Endothelial cell of umbilical vein (primary cell): Measurements from ENCODE around the gene DHRS4. TPM values are rescaled to one million over a fixed set of nuclear protein-coding genes. Genes with fewer than 3 reads are reported as not detected.

Experiments
- BruUV-seq: library from RNA; stranded (reverse); fragments of 400-500 nt; replicated peaks from 2 replicates; lab custom pipeline; 2021; lab: Mats Ljungman, UMichigan
- CTCF ChIA-PET: fragments of 300-600, 350-600 bp; sonication (Branson Sonifier 250); formaldehyde crosslinking; loops from one replicate; lab custom pipeline; 2021; ENCODE audit warnings: antibody characterized with exemption, inconsistent platforms; lab: Charles Lee
- POLR2A ChIA-PET: fragments of 300-600, 350-600 bp; sonication (Branson Sonifier 250); formaldehyde crosslinking; loops from one replicate; lab custom pipeline; 2021; ENCODE audit warnings: antibody characterized with exemption, inconsistent platforms; lab: Charles Lee
- DNase-seq: peaks from one replicate; pipeline ENCODE4 v3.0.0-alpha.2; 2011; ENCODE audit warnings: low read depth, low spot score
- FAIRE-seq: peaks from 2 replicates; lab custom pipeline; 2011; peaks lifted over from hg19 to GRCh38; lab: Jason Lieb, UNC
- H2AFZ ChIP-seq: 2 replicates; pipeline ENCODE4 v1.6.0; 2012; ENCODE audit warnings: low read depth, low read length, control low read depth, inconsistent platforms
- H3K27ac ChIP-seq: 2 replicates; pipeline ENCODE4 v1.5.1; 2011; ENCODE audit warnings: low read depth, mild to moderate bottlenecking, control low read depth, low read length, moderate library complexity; ENCODE audit not compliant: insufficient read depth
- H3K27me3 ChIP-seq, 2 experiments: 2 replicates each; pipeline versions ENCODE4 v1.6.0 to v1.6.1; 2011; ENCODE audit warnings: low read length in 2 of 2, mixed read lengths in 1 of 2; ENCODE audit not compliant: control insufficient read depth in 2 of 2, insufficient read depth in 2 of 2
- H3K36me3 ChIP-seq, 2 experiments: 2 replicates in 1 of 2; 3 replicates in 1 of 2; pipeline ENCODE4 v1.5.1; 2011; ENCODE audit warnings: low read length in 2 of 2, mild to moderate bottlenecking in 1 of 2, moderate library complexity in 1 of 2; ENCODE audit not compliant: control insufficient read depth in 2 of 2, insufficient read depth in 2 of 2; ENCODE audit errors: extremely low read depth in 1 of 2
- H3K4me1 ChIP-seq: 3 replicates; pipeline ENCODE4 v1.5.1; 2011; ENCODE audit warnings: mild to moderate bottlenecking, low read length; ENCODE audit not compliant: control insufficient read depth, insufficient read depth; ENCODE audit errors: extremely low read depth
- H3K4me2 ChIP-seq: 2 replicates; pipeline ENCODE4 v1.6.1; 2011; ENCODE audit warnings: low read length, control low read depth, mixed read lengths; ENCODE audit not compliant: insufficient read depth
- H3K4me3 ChIP-seq, 3 experiments: fragments of 200-600 bp in 1 of 3; sonication (generic), shearing (Covaris generic) in 1 of 3; replicated peaks in 1 of 3; 2 replicates each; pipeline ENCODE4 v1.5.1; 2011 to 2016; ENCODE audit warnings: control low read depth in 3 of 3, low read length in 3 of 3, mild to moderate bottlenecking in 2 of 3, inconsistent platforms in 1 of 3, low read depth in 1 of 3, moderate library complexity in 1 of 3; ENCODE audit not compliant: insufficient read depth in 1 of 3
- H3K79me2 ChIP-seq: 2 replicates; pipeline ENCODE4 v1.6.0; 2012; ENCODE audit warnings: low read length, inconsistent platforms; ENCODE audit not compliant: control insufficient read depth, insufficient read depth
- H3K9ac ChIP-seq: replicated peaks from 2 replicates; pipeline ENCODE3; 2011; ENCODE audit warnings: low read length, control low read depth; ENCODE audit not compliant: insufficient read depth; ENCODE audit errors: extremely low read depth
- H3K9me1 ChIP-seq: replicated peaks from 3 replicates; pipeline ENCODE4 v1.6.0; 2011; ENCODE audit warnings: mild to moderate bottlenecking, low read length; ENCODE audit not compliant: control insufficient read depth, insufficient read depth; ENCODE audit errors: extremely low read depth
- H3K9me3 ChIP-seq: replicated peaks from 2 replicates; pipeline ENCODE4 v1.5.1; 2012; ENCODE audit warnings: low read length, inconsistent platforms; ENCODE audit not compliant: control insufficient read depth, insufficient read depth
- H4K20me1 ChIP-seq: replicated peaks from 2 replicates; pipeline ENCODE3; 2011; ENCODE audit warnings: mild to moderate bottlenecking, low read length; ENCODE audit not compliant: control insufficient read depth, insufficient read depth; ENCODE audit errors: extremely low read depth
- CTCF ChIP-seq, 2 donors: IDR thresholded peaks; 1 replicate in 1 of 2; 2 replicates in 1 of 2; pipeline ENCODE4 v1.5.1; 2011; ENCODE audit warnings: low read length in 2 of 2, mild to moderate bottlenecking in 2 of 2, moderate library complexity in 2 of 2, control low read depth in 1 of 2, inconsistent platforms in 1 of 2, low read depth in 1 of 2; ENCODE audit not compliant: insufficient read depth in 1 of 2; ENCODE audit errors: extremely low read depth in 1 of 2
- EZH2 ChIP-seq: IDR thresholded peaks from 2 replicates; pipeline ENCODE4 v1.6.1; 2012; ENCODE audit warnings: borderline replicate concordance, low read depth, mild to moderate bottlenecking, moderate library complexity, low read length, inconsistent platforms; ENCODE audit not compliant: severe bottlenecking
- FOS ChIP-seq: IDR thresholded peaks from 2 replicates; pipeline ENCODE4 v1.6.1; 2011; ENCODE audit warnings: mild to moderate bottlenecking, low read length, moderate library complexity, borderline replicate concordance; ENCODE audit not compliant: insufficient read depth
- GATA2 ChIP-seq: IDR thresholded peaks from 2 replicates; pipeline ENCODE4 v1.7.0; 2011; ENCODE audit warnings: low read depth, mild to moderate bottlenecking, moderate library complexity, mixed read lengths, low read length; ENCODE audit not compliant: insufficient read length, insufficient read depth
- JUN ChIP-seq: IDR thresholded peaks from 2 replicates; pipeline ENCODE4 v1.6.1; 2011; ENCODE audit warnings: borderline replicate concordance, low read depth; ENCODE audit not compliant: insufficient read length, insufficient read depth
- MAX ChIP-seq: IDR thresholded peaks from 2 replicates; pipeline ENCODE4 v1.6.1; 2011; ENCODE audit not compliant: insufficient read depth, insufficient read length
- MYC ChIP-seq: IDR thresholded peaks from one replicate; pipeline ENCODE4 v1.6.1; 2011; ENCODE audit warnings: mild to moderate bottlenecking, low read depth, low read length
- POLR2A ChIP-seq: IDR thresholded peaks from 2 replicates; pipeline ENCODE4 v1.6.1; 2012; ENCODE audit warnings: low read depth, mild to moderate bottlenecking, control low read depth, low read length
- POLR2AphosphoS5 ChIP-seq: IDR thresholded peaks from 2 replicates; pipeline ENCODE4 v1.6.1; 2012; ENCODE audit warnings: low read depth, mild to moderate bottlenecking, control low read depth, low read length, moderate library complexity; ENCODE audit not compliant: insufficient read depth
- dilution Hi-C: fragments of 300-500 bp; cut with MboI; formaldehyde crosslinking; loops from one replicate; pipeline ENCODE4 v1.15.0; 2019; ENCODE audit warnings: low sequenced_read_pairs; ENCODE audit not compliant: extremely low pct_ligation_motif_present
- intact Hi-C: fragments of 100-400 bp; cut with micrococcal nuclease; formaldehyde crosslinking; loops from one replicate; pipeline ENCODE4 v1.10.0; 2022
- polyA plus RNA-seq, 4 experiments: library from polyadenylated mRNA; depleted of rRNA in 3 of 4; stranded (reverse) in 3 of 4; unstranded in 1 of 4; fragments of >200 nt; gene quantifications; 2 replicates each; pipeline versions ENCODE4 v1.2.1 to v1.2.3, GENCODE V29; 2011 to 2012; ENCODE audit warnings: missing spikeins in 1 of 4
- total RNA-seq: library from RNA; stranded (reverse); gene quantifications from 2 replicates; pipeline ENCODE4 v1.2.3, GENCODE V29; 2021

The DHRS4 gene
- total and polyA plus RNA-seq, 2 donors (not counting 3 experiments of a cell fraction or from before 2014, with no cell fraction given) = 19.2 to 32.0 TPM

- DNase-seq (peak; percentile 58), FAIRE-seq (no peak)
- POLR2A ChIA-PET = no interaction called here
- Histone ChIP-seq H3K36me3 (no peaks in the 10 kb centered on the region), H3K9me3 (no peaks in the 10 kb centered on the region), H2AFZ (no peak overlapping the region), H3K4me2 (no peak overlapping the region), H3K4me1 (no peaks in the 10 kb centered on the region), H3K79me2 (no peaks in the 10 kb centered on the region), H3K27ac (no peak overlapping the region), H4K20me1 (no peaks in the 10 kb centered on the region), H3K27me3 (peaks cover 0 to 3% of the 10 kb centered on the region in 2 experiments), H3K9me1 (no peaks in the 10 kb centered on the region), H3K9ac (no peak overlapping the region), H3K4me3 (no peak overlapping the region)
- no peak for TF ChIP-seq MYC
- peak; percentile 66 to 84 for TF ChIP-seq CTCF (IDR thresholded peaks at IDR 0.05; ENCODE audit: extremely low read depth in 1 of 2, insufficient read depth in 1 of 2, low read depth in 1 of 2, low read length in 2 of 2)
- CTCF ChIA-PET = interaction anchor here (0.6 to 7.7 kb wide), 49 partner anchors 9 to 432 kb away, joined by 3 to 224 read pairs (median 4); partner anchors contain the start of gene DHRS4
- intact Hi-C loops = loop anchor here (1.0 kb wide), 4 partner anchors 183 to 321 kb away; no protein-coding TSS in a partner anchor
- no TSS peak for BruUV-seq
- dilution Hi-C loops = no loop called here
These were observed 43.3 kb upstream of the DHRS4 start for GRCh38 chr14:23910101-23910875.

GRCh38 chr14:23910876-23911210 is 42.7 kb upstream of the DHRS4 start:
- no peaks in the 10 kb centered on the region for H4K20me1 ChIP-seq
- dilution Hi-C loops (no loop called here), intact Hi-C loops (loop anchor here (1.0 kb wide), 4 partner anchors 184 to 322 kb away; no protein-coding TSS in a partner anchor)
- DNase-seq (no peak), FAIRE-seq (no peak)
- no peak for TF ChIP-seq JUN
- no peak for TF ChIP-seq MYC
- TF ChIP-seq MAX = no peak
- TF ChIP-seq CTCF (IDR thresholded peaks at IDR 0.05; ENCODE audit: extremely low read depth in 1 of 2, insufficient read depth in 1 of 2, low read depth in 1 of 2, low read length in 2 of 2) = no peak
- TF ChIP-seq POLR2A = no peak
- TF ChIP-seq FOS = no peak
- TF ChIP-seq POLR2AphosphoS5 = no peak
- TF ChIP-seq EZH2 = no peak
- no peak for TF ChIP-seq GATA2
- no peak overlapping the region for H2AFZ ChIP-seq
- no peak overlapping the region for H3K9ac ChIP-seq
- no peak overlapping the region for H3K4me2 ChIP-seq
- H3K27me3 ChIP-seq = peaks cover 0 to 7% of the 10 kb centered on the region in 2 experiments
- no peaks in the 10 kb centered on the region for H3K9me3 ChIP-seq
- H3K36me3 ChIP-seq = no peaks in the 10 kb centered on the region
- H3K4me3 ChIP-seq = no peak overlapping the region
- no peak overlapping the region for H3K27ac ChIP-seq
- CTCF ChIA-PET = interaction anchor here (0.6 to 7.7 kb wide), 48 partner anchors 9 to 433 kb away, joined by 3 to 224 read pairs (median 4); partner anchors contain the start of gene DHRS4
- POLR2A ChIA-PET = no interaction called here
- no peaks in the 10 kb centered on the region for H3K79me2 ChIP-seq
- H3K9me1 ChIP-seq = no peaks in the 10 kb centered on the region
- no peaks in the 10 kb centered on the region for H3K4me1 ChIP-seq
- BruUV-seq = no TSS peak
